ENCODE measurements around the gene DOCK4. TPM values are rescaled to one million over a fixed set of nuclear protein-coding genes. Genes with fewer than 3 reads are reported as not detected.

DOCK4 gene
- polyA plus RNA-seq, 1 donor = 8.1 TPM

DNA sequence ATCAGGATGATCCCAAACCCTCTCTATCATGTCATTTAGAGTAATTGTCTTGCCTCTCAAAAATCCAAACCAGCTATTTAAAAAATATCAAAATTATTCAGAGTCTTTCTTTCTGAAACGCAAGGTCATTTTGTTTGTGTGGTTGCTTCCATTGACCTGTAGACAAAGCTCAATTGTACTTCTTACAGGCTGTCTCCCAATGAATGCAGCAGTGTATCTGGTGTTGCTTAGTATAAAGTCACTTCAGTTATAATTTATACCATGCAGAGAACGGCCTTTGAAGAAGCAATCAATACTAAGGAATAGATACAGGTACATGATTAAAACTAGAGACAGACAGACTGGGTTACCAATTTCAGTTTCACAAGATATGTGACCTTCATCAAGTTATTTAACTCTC, 80.9 kb downstream of the DOCK4 start:
- no peak for DNase-seq
- H3K27ac ChIP-seq (ENCODE audit: low read length) = no peak overlapping the region
- no peaks in the 10 kb centered on the region for H3K36me3 ChIP-seq (ENCODE audit: control insufficient read depth, insufficient read depth, low read length)
- H3K4me1 ChIP-seq (ENCODE audit: control insufficient read depth, insufficient read depth, low read length) = no peaks in the 10 kb centered on the region
- H3K4me3 ChIP-seq (ENCODE audit: low read length) = no peak overlapping the region
- no peaks in the 10 kb centered on the region for H3K27me3 ChIP-seq (ENCODE audit: control insufficient read depth, insufficient read depth, low read length)
- H3K9me3 ChIP-seq (ENCODE audit: control insufficient read depth, low read depth, low read length) = no peaks in the 10 kb centered on the region
- WGBS (ENCODE audit: insufficient coverage, low lambda C conversion rate) = 83% methylated on average over 1 of the region's 2 CpGs

DNA sequence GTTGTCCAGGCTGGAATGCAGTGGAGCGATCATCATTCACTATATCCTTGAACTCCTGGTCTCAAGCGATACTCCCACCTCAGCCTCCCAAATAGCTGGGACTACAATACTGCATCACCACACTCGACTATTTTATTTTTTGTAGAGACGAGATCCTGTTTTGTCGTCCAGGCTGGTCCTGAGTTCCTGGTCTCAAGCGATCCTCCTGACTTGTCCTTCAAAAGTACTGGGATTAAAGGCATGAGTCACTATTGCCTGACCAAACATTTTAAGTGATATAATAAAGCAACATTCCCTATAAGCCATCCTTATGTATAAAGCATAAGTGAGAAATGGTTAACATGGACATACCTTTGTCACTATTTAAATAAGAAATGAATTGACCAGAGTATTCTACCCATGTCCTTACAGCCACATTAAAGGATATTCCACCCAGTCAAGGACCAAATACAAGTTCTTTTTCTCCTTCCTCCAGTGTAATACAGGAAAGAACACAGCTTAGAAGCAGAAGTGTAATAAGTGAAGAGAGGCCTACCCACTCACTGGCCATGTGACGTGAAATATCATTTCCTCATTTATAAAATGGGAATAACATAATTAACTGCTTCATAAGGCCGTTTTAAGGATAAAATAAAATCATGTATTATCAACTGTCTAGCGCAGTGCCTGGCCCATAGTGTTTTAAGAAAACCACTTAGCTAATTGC, 82.0 kb downstream of the DOCK4 start:
- no peaks in the 10 kb centered on the region for H3K36me3 ChIP-seq (ENCODE audit: control insufficient read depth, insufficient read depth, low read length)
- no peaks in the 10 kb centered on the region for H3K9me3 ChIP-seq (ENCODE audit: control insufficient read depth, low read depth, low read length)
- no peaks in the 10 kb centered on the region for H3K4me1 ChIP-seq (ENCODE audit: control insufficient read depth, insufficient read depth, low read length)
- H3K27ac ChIP-seq (ENCODE audit: low read length) = no peak overlapping the region
- H3K4me3 ChIP-seq (ENCODE audit: low read length) = no peak overlapping the region
- 92% methylated on average over 6 of the region's 9 CpGs for WGBS (ENCODE audit: insufficient coverage, low lambda C conversion rate)
- no peaks in the 10 kb centered on the region for H3K27me3 ChIP-seq (ENCODE audit: control insufficient read depth, insufficient read depth, low read length)
- DNase-seq = no peak

DNA sequence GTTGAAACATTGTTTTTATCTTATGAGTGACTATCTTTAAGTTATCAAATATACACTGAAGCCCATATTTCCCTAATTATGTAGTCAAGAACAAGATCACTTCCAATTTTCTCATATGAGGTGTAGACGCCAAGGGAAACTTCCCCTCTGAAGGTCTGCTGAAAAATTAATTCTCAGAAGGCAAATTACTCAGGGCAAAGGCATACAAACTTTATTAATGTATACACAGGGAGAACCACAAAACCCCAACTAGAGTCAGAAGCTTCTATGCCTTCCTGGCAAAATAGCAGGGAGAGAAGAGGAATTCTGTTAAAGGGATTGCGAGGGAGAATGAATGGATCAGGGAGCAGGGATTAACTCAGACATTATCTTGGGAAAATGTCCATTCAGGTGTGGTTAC, 83.4 kb downstream of the DOCK4 start:
- Histone ChIP-seq H3K27me3 (ENCODE audit: control insufficient read depth, insufficient read depth, low read length) (no peaks in the 10 kb centered on the region), H3K27ac (ENCODE audit: low read length) (no peak overlapping the region), H3K4me3 (ENCODE audit: low read length) (no peak overlapping the region), H3K9me3 (ENCODE audit: control insufficient read depth, low read depth, low read length) (no peaks in the 10 kb centered on the region), H3K4me1 (ENCODE audit: control insufficient read depth, insufficient read depth, low read length) (no peaks in the 10 kb centered on the region), H3K36me3 (ENCODE audit: control insufficient read depth, insufficient read depth, low read length) (no peaks in the 10 kb centered on the region)
- DNase-seq = no peak
- no CpG with 5 or more reads among the region's 2 CpGs for WGBS (ENCODE audit: insufficient coverage, low lambda C conversion rate)

DNA sequence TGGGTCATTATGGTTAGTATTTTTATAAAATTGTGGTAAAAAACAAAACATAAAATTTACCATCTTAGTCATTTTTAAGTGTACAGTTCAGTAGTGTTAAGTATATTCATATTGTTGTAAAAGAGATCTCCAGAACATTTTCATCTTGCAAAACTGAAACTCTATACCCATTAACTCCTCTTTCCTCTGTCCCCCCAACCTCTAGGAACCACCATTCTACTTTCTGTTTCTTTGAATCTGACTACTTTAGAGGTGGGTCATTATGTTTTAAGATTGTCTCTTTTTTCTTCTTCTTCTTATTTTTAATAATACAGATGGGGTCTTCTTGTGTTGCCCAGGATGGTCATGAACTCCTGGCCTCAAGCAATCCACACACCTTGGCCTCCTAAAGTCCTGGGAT, 84.1 kb downstream of the DOCK4 start:
- DNase-seq = no peak
- Histone ChIP-seq H3K9me3 (ENCODE audit: control insufficient read depth, low read depth, low read length) (no peaks in the 10 kb centered on the region), H3K4me3 (ENCODE audit: low read length) (no peak overlapping the region), H3K27me3 (ENCODE audit: control insufficient read depth, insufficient read depth, low read length) (no peaks in the 10 kb centered on the region), H3K36me3 (ENCODE audit: control insufficient read depth, insufficient read depth, low read length) (no peaks in the 10 kb centered on the region), H3K4me1 (ENCODE audit: control insufficient read depth, insufficient read depth, low read length) (no peaks in the 10 kb centered on the region), H3K27ac (ENCODE audit: low read length) (no peak overlapping the region)

DNA sequence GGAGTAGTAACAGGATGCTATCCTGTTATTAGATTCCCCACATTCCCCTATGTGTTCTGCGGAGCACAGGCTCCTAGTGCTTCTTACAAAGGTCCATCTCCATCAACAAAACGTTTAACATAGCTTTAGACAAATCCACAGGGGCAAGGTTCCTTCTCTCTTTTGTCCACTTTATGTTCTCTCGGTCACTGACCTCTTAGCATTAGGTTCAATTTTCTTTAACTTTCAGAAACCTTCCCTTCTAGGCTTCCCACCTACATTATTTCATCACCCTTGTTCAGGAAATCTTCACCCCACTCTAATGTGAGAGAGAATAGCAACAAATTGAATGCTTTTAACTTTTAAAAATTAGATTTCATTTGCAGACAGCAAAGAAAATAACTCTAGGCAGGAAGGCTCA, 84.9 kb downstream of the DOCK4 start:
- DNase-seq = no peak
- no peaks in the 10 kb centered on the region for H3K4me1 ChIP-seq (ENCODE audit: control insufficient read depth, insufficient read depth, low read length)
- H3K36me3 ChIP-seq (ENCODE audit: control insufficient read depth, insufficient read depth, low read length) = no peaks in the 10 kb centered on the region
- no peak overlapping the region for H3K27ac ChIP-seq (ENCODE audit: low read length)
- no peaks in the 10 kb centered on the region for H3K27me3 ChIP-seq (ENCODE audit: control insufficient read depth, insufficient read depth, low read length)
- 64% methylated on average over 2 of the region's 3 CpGs for WGBS (ENCODE audit: insufficient coverage, low lambda C conversion rate)
- H3K4me3 ChIP-seq (ENCODE audit: low read length) = no peak overlapping the region
- no peaks in the 10 kb centered on the region for H3K9me3 ChIP-seq (ENCODE audit: control insufficient read depth, low read depth, low read length)

DNA sequence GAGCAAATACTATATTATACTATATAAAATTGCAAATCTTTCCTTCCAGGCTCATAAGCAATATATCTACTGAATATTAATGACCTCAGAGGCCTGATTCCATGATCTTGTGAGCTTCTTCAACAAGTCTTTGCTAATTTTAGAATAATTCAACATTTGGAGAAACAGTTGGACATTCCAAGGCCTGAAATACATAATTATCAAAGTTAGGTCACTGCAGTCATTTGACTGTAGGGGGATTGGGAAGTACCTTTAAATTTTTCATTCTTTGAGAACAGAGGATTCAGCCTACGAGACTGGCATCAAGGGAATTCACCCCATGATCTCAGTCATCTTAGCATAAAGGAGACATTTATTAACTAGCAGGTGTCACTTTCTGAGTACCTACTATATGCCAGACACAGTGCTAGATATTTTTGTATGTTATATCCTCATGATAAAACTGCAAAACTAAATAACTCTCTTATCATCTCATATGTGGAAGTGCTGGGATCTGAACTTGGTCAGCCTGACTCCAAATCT, 85.4 kb downstream of the DOCK4 start:
- WGBS (ENCODE audit: insufficient coverage, low lambda C conversion rate) = 83% methylated on average over 1 of the region's 1 CpG
- no peaks in the 10 kb centered on the region for H3K27me3 ChIP-seq (ENCODE audit: control insufficient read depth, insufficient read depth, low read length)
- no peak overlapping the region for H3K27ac ChIP-seq (ENCODE audit: low read length)
- H3K4me1 ChIP-seq (ENCODE audit: control insufficient read depth, insufficient read depth, low read length) = no peaks in the 10 kb centered on the region
- no peaks in the 10 kb centered on the region for H3K36me3 ChIP-seq (ENCODE audit: control insufficient read depth, insufficient read depth, low read length)
- no peak for DNase-seq
- no peak overlapping the region for H3K4me3 ChIP-seq (ENCODE audit: low read length)
- H3K9me3 ChIP-seq (ENCODE audit: control insufficient read depth, low read depth, low read length) = no peaks in the 10 kb centered on the region

DNA sequence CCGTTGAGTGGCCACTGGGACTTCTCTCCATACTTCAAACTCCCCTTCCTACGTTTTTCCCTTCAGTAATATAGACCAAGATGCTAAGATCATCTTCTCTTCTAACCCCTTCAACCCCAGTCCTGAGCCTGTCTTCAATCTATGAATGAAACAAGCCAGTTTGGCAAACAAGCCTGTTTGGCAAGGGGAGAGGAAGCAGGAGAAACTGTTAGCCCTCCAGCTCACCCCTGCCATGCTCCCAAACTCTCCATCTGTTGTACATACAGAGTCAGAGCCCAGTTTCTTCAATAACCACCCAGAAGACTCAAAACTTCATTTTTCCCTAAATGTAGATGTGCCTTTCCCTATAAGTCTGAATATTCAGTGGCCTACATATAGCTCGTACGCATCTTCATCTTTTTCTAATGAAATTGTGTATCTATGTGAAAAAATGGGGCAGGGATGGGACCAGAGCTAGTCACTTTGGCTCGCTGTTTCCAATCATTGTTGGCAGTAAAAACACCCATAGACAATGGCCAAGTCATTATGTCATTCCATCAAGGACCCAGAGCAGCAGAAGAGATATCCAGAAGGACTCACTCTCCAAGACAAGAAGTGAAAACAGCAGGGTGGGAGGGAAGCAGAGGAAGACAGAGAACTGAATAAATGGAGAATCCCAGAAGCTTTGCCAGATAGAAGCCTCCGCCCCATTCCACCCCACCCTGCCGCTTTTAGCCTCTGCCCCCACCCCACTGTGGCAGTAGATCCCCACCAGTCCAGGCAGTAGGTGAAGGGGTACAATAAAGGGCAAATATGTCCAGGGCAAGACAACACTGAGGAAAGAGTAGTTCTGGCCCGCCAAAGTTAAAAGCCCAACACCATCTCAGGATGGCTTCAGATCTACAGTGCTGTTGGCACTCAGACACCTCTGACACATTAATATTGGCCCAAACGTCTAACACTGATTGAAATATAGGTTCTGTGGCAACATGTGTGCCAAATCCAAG, 87.3 kb downstream of the DOCK4 start:
- Histone ChIP-seq H3K27ac (ENCODE audit: low read length) (no peak overlapping the region), H3K4me3 (ENCODE audit: low read length) (no peak overlapping the region), H3K9me3 (ENCODE audit: control insufficient read depth, low read depth, low read length) (no peaks in the 10 kb centered on the region), H3K36me3 (ENCODE audit: control insufficient read depth, insufficient read depth, low read length) (no peaks in the 10 kb centered on the region), H3K27me3 (ENCODE audit: control insufficient read depth, insufficient read depth, low read length) (no peaks in the 10 kb centered on the region), H3K4me1 (ENCODE audit: control insufficient read depth, insufficient read depth, low read length) (no peaks in the 10 kb centered on the region)
- 85% methylated on average over 2 of the region's 9 CpGs for WGBS (ENCODE audit: insufficient coverage, low lambda C conversion rate)
- DNase-seq = no peak

DNA sequence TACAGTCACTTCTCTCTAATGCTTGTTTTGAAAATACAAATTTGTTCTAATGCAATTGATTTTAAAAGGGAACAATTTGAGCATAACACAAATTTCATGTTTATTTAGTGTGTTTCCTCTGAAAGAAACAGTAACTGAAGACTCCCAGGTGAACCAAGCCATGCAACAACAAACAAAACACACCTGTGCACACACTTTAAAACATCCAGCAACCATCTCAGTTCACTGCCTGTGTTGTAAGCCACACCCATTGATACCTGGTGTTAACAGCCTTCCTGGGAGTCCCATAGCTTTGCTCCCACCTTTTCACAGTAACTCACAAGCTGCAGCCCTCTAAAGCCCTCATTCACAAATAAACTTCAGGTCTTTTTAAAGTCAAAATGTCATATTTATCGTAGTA, 89.3 kb downstream of the DOCK4 start:
- 92% methylated on average over 1 of the region's 1 CpG for WGBS (ENCODE audit: insufficient coverage, low lambda C conversion rate)

DNA sequence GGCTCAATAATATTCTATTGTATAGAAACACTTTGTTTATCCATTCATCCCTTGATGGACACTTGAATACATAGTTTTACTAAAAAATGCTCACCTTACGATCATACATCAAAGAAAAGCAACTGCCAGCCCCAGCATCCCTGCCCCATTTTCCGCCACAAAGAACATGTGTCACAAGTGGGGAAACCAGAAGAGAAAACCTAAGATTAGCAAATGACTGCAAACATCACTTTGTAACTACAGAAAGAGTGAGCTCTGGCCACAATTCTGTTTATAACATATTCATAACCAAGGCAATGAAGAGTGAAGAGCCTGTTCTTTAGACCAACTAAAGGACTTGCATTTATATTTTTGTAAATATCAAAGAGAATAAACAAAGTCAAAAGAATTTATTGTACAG, 89.8 kb downstream of the DOCK4 start:
- Histone ChIP-seq H3K4me3 (ENCODE audit: low read length) (no peak overlapping the region), H3K4me1 (ENCODE audit: control insufficient read depth, insufficient read depth, low read length) (no peaks in the 10 kb centered on the region), H3K36me3 (ENCODE audit: control insufficient read depth, insufficient read depth, low read length) (no peaks in the 10 kb centered on the region), H3K27me3 (ENCODE audit: control insufficient read depth, insufficient read depth, low read length) (no peaks in the 10 kb centered on the region), H3K27ac (ENCODE audit: low read length) (no peak overlapping the region), H3K9me3 (ENCODE audit: control insufficient read depth, low read depth, low read length) (no peaks in the 10 kb centered on the region)
- no peak for DNase-seq
- 100% methylated on average over 2 of the region's 2 CpGs for whole genome bisulfite sequencing (ENCODE audit: insufficient coverage, low lambda C conversion rate)

More for the DNA sequence above, 89.3 kb downstream of the DOCK4 start:
- Histone ChIP-seq H3K9me3 (ENCODE audit: control insufficient read depth, low read depth, low read length) (no peaks in the 10 kb centered on the region), H3K36me3 (ENCODE audit: control insufficient read depth, insufficient read depth, low read length) (no peaks in the 10 kb centered on the region), H3K4me1 (ENCODE audit: control insufficient read depth, insufficient read depth, low read length) (no peaks in the 10 kb centered on the region), H3K4me3 (ENCODE audit: low read length) (no peak overlapping the region), H3K27me3 (ENCODE audit: control insufficient read depth, insufficient read depth, low read length) (no peaks in the 10 kb centered on the region), H3K27ac (ENCODE audit: low read length) (no peak overlapping the region)
- DNase-seq = no peak

DNA sequence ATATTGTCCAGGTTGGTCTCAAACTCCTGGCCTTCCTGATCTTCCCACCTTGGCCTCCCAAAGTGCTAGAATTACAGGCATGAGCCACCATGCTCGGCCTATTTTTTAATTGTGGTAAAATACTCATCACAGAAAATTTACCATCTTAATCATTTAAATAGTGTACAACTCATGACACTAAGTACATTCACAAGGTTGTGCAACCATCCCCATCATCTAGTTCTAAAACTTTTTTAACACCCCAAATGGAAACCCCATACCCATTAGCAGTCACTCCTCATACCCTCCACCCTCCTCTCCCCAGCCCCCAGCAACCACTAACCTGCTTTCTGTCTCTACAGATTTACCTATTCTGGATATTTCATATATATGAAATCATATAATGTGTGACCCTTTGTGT, 90.3 kb downstream of the DOCK4 start:
- no peaks in the 10 kb centered on the region for H3K27me3 ChIP-seq (ENCODE audit: control insufficient read depth, insufficient read depth, low read length)
- H3K9me3 ChIP-seq (ENCODE audit: control insufficient read depth, low read depth, low read length) = no peaks in the 10 kb centered on the region
- H3K4me1 ChIP-seq (ENCODE audit: control insufficient read depth, insufficient read depth, low read length) = no peaks in the 10 kb centered on the region
- no peaks in the 10 kb centered on the region for H3K36me3 ChIP-seq (ENCODE audit: control insufficient read depth, insufficient read depth, low read length)
- WGBS (ENCODE audit: insufficient coverage, low lambda C conversion rate) = no CpG with 5 or more reads among the region's 1 CpG
- no peak for DNase-seq
- H3K27ac ChIP-seq (ENCODE audit: low read length) = no peak overlapping the region
- no peak overlapping the region for H3K4me3 ChIP-seq (ENCODE audit: low read length)
